Colonic mucosa (tissue), 4 donors: Measurements from ENCODE around the gene DKK3. TPM values are rescaled to one million over a fixed set of nuclear protein-coding genes. Genes with fewer than 3 reads are reported as not detected.

Experiments
- DNase-seq: peaks from one replicate; pipeline ENCODE4 v3.0.0-alpha.2; 2020
- H3K27ac ChIP-seq: fragments of 200-600 bp; one replicate; pipeline ENCODE4 v1.8.0; 2021
- H3K27me3 ChIP-seq: fragments of 200-600 bp; one replicate; pipeline ENCODE4 v1.8.0; 2021
- H3K36me3 ChIP-seq: fragments of 200-600 bp; one replicate; pipeline ENCODE4 v1.8.0; 2021
- H3K4me1 ChIP-seq: fragments of 200-600 bp; one replicate; pipeline ENCODE4 v1.8.0; 2021; ENCODE audit warnings: mild to moderate bottlenecking
- H3K4me3 ChIP-seq: fragments of 200-600 bp; one replicate; pipeline ENCODE4 v1.8.0; 2021
- H3K9ac ChIP-seq, 2 donors: one replicate each; pipeline ENCODE4 v1.7.0; 2013; ENCODE audit warnings: control low read depth in 2 of 2, low read depth in 2 of 2, low read length in 2 of 2
- H3K9me3 ChIP-seq: fragments of 200-600 bp; one replicate; pipeline ENCODE4 v1.8.0; 2021
- intact Hi-C: fragments of 100-400 bp; cut with DNase I; formaldehyde crosslinking; loops from one replicate; pipeline ENCODE4 v1.14.1; 2022
- total RNA-seq, 2 donors: library from RNA; stranded (reverse); fragmentation: NEBNext Ultra II Directional in 1 of 2; extraction: Animal tissue kit (Norgen Biotek cat#: 25700) in 1 of 2; gene quantifications; one replicate each; pipeline ENCODE4 v1.2.1, GENCODE V29; 2021
- TF ChIP-seq, protein P1 (sequence below): fragments of 200-600 bp; IDR thresholded peaks from one replicate; pipeline ENCODE4 v1.8.0; 2022; ENCODE audit warnings: antibody characterized with exemption, mild to moderate bottlenecking
- donor health status: healthy.
- donor health status: DM: no; HTN: no; CAD: no.
- donor health status: DM: no; HTN: no; CAD: no.

The DKK3 gene
- total RNA-seq, 2 donors from 2014 or later = 7.4 to 19.6 TPM

DNA sequence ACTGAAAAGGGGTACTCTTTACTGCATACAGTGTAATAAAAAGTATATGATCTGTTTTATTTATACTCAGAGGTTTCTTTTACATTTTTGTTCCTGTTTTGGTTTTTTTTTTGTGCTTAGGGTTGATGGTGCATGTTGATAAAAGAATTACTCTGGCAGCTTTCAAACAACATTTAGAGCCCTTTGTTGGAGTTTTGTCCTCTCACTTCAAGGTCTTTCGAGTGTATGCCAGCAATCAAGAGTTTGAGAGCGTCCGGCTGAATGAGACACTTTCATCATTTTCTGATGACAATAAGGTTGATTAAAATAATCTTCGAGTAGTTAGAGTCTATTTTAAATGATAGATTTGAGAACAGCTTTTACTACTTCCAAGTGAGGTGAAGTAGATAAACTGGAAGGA, 60.6 kb downstream of the DKK3 start:
- no peak overlapping the region for H3K9ac ChIP-seq
- H3K9me3 ChIP-seq = no peaks in the 10 kb centered on the region
- no peaks in the 10 kb centered on the region for H3K27me3 ChIP-seq
- TF ChIP-seq, protein P1, sequence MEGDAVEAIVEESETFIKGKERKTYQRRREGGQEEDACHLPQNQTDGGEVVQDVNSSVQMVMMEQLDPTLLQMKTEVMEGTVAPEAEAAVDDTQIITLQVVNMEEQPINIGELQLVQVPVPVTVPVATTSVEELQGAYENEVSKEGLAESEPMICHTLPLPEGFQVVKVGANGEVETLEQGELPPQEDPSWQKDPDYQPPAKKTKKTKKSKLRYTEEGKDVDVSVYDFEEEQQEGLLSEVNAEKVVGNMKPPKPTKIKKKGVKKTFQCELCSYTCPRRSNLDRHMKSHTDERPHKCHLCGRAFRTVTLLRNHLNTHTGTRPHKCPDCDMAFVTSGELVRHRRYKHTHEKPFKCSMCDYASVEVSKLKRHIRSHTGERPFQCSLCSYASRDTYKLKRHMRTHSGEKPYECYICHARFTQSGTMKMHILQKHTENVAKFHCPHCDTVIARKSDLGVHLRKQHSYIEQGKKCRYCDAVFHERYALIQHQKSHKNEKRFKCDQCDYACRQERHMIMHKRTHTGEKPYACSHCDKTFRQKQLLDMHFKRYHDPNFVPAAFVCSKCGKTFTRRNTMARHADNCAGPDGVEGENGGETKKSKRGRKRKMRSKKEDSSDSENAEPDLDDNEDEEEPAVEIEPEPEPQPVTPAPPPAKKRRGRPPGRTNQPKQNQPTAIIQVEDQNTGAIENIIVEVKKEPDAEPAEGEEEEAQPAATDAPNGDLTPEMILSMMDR = no peak
- intact Hi-C loops = no loop called here
- no peak overlapping the region for H3K4me3 ChIP-seq
- no peaks in the 10 kb centered on the region for H3K36me3 ChIP-seq
- H3K27ac ChIP-seq = no peak overlapping the region
- no peaks in the 10 kb centered on the region for H3K4me1 ChIP-seq
- no peak for DNase-seq

DNA sequence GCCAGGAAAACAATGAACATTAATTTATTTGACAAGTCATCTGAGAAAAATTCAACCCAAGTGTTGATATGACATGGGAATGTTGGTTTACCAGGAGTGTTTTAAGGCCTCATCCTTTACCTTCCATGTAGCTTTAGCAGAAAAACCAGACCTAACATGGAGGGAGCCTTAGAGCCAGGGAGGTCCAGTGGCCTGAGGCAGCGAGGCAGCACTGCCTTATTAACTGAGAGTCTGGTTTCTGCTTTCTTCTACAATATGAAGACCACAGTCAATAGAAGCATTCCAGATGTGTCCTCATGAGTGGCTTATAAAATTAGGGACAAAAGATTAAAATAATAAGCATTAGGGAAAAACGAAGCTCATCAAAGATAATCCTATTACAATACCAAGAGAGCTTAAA, 61.5 kb downstream of the DKK3 start:
- Histone ChIP-seq H3K27ac (no peak overlapping the region), H3K4me1 (no peaks in the 10 kb centered on the region), H3K36me3 (no peaks in the 10 kb centered on the region), H3K4me3 (no peak overlapping the region), H3K27me3 (no peaks in the 10 kb centered on the region), H3K9ac (no peak overlapping the region), H3K9me3 (no peaks in the 10 kb centered on the region)
- TF ChIP-seq, protein P1 = no peak
- intact Hi-C loops = no loop called here
- no peak for DNase-seq

DNA sequence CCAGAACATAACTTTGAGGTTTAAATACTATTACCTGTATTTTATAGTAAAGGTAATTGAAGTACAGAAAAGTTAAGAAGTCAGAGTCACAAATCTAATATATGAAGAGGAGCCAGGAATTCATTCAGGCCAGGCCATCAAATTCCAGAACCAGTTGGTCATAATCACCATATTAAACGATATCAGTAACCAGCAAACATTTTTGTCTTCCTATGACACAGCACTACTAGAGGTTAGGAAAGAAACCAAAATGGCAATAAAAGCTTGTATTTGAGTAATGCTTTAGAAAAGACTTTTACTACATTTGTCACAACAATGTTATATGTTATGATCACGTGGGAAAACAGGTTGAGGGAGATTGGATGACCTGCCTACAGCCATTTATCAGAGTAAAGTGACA, 62.2 kb downstream of the DKK3 start:
- Histone ChIP-seq H3K27me3 (no peaks in the 10 kb centered on the region), H3K9me3 (no peaks in the 10 kb centered on the region), H3K4me1 (no peaks in the 10 kb centered on the region), H3K4me3 (no peak overlapping the region), H3K27ac (no peak overlapping the region), H3K36me3 (no peaks in the 10 kb centered on the region), H3K9ac (no peak overlapping the region)
- intact Hi-C loops = no loop called here
- DNase-seq = no peak
- TF ChIP-seq, protein P1 = no peak

DNA sequence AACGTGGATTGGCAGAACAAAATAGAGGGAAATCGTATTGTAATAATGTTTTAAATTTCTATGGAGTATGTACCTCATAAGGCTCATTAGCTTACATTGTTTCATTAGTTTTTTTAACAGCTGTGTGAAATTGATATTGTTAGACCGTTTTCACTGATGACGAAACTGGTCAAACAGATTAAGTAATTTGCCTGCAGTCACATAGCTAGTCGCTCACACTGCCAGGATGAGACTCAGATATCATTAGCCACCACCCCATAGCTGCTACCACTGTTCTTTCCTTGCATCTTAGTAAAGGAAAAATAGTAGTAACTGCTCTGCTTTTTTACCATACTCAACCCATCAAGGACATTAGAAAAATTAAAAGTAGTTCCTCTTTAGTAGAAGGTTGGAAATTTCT, 64.0 kb downstream of the DKK3 start:
- intact Hi-C loops = no loop called here
- Histone ChIP-seq H3K36me3 (peaks cover 8% of the 10 kb centered on the region), H3K27ac (no peak overlapping the region), H3K4me1 (no peaks in the 10 kb centered on the region), H3K9ac (no peak overlapping the region), H3K9me3 (no peaks in the 10 kb centered on the region), H3K27me3 (no peaks in the 10 kb centered on the region), H3K4me3 (no peak overlapping the region)
- no peak for DNase-seq
- TF ChIP-seq, protein P1 = no peak

- Histone ChIP-seq H3K4me1 (no peaks in the 10 kb centered on the region), H3K27me3 (no peaks in the 10 kb centered on the region), H3K27ac (no peak overlapping the region), H3K9me3 (no peaks in the 10 kb centered on the region), H3K36me3 (peaks cover 8% of the 10 kb centered on the region), H3K4me3 (no peak overlapping the region), H3K9ac (no peak overlapping the region)
- intact Hi-C loops = no loop called here
- TF ChIP-seq, protein P1 = no peak
- DNase-seq = no peak
These were observed 65.8 kb downstream of the DKK3 start for GRCh38 chr11:11942668-11943067.

- Histone ChIP-seq H3K4me1 (no peaks in the 10 kb centered on the region), H3K27ac (no peak overlapping the region), H3K4me3 (no peak overlapping the region), H3K36me3 (peaks cover 8% of the 10 kb centered on the region), H3K9me3 (no peaks in the 10 kb centered on the region), H3K9ac (no peak overlapping the region), H3K27me3 (no peaks in the 10 kb centered on the region)
- TF ChIP-seq, protein P1 = no peak
- DNase-seq = no peak
- intact Hi-C loops = no loop called here
These were observed 67.9 kb downstream of the DKK3 start for GRCh38 chr11:11940551-11940950.
